Epidermal melanocyte (primary cell): ENCODE data around the gene CLEC16A.

ENCODE experiments used
- DNase-seq: peaks from one replicate; pipeline ENCODE4 v3.0.0; 2011; ENCODE audit warnings: low spot score; ENCODE audit not compliant: insufficient read length

CLEC16A gene

DNA sequence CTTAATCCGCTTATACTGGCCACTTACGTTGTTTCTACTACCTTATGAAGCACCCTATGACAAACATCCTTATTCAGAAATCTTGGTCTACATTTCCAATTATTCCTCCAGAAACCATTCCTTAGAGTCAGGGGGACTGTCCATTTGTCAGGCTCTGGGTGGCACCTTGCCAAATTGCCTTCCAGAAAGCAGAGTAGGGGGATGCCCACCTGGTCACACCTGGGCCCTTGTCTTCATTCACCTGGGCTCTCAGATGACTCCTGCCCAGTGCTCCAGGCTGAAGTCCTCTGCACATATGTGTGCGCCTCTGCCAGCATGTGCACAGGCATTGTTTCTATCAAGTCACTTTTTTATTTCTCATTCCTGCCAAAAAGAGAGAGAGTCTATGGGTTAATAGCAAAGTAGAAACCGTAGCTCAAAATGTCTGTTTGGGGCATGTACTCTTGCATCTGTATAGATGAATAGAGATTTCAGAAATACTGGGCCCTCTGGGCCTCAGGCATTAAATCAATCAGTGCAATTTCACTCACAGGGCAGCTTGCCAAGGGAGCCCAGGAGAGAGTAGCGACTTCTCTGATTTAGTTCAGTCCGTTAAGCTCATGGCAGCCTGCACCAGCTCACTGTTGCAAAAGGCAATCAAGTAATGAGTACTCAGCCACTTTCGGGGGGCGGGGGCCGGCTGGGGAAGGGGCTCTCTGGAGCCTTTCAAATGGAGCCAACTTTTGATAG, 207.0 kb downstream of the CLEC16A start:
- no peak for DNase-seq

DNA sequence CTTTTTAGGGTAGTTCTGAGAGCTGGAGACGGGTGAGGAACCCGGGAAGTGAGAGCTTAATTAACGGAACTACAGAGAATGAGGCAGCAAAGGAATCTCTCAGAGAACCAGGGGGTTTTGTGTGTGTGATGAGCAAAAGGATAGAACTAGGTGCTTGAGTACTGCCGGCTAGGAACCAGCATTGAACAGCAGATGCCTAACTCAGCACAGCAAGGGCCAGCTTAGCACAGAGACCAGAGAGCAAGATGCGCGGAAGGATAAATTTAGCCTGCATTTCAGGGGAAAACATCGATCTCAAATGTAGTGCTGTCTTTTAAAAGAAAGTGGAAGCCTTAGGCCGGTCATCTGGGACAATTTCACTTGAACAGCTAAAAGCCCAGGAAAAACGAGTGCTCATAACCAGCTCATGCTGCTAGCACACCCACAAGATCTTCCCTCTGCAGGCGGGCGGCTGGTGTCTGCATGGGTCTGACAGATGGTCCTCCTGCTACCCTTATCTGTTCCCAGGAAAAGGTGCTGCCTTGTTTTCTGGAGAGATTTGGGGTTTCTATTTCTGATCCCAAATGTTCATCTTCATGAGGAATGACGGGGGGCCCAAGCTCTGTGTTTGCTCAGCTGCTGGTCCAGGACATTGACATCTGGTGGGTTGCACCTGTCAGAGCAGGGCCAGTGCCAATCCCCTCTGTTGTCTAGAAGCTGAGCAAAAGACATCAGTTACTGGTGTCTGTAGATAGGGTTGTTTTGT, 207.7 kb downstream of the CLEC16A start:
- DNase-seq: no peak

DNA sequence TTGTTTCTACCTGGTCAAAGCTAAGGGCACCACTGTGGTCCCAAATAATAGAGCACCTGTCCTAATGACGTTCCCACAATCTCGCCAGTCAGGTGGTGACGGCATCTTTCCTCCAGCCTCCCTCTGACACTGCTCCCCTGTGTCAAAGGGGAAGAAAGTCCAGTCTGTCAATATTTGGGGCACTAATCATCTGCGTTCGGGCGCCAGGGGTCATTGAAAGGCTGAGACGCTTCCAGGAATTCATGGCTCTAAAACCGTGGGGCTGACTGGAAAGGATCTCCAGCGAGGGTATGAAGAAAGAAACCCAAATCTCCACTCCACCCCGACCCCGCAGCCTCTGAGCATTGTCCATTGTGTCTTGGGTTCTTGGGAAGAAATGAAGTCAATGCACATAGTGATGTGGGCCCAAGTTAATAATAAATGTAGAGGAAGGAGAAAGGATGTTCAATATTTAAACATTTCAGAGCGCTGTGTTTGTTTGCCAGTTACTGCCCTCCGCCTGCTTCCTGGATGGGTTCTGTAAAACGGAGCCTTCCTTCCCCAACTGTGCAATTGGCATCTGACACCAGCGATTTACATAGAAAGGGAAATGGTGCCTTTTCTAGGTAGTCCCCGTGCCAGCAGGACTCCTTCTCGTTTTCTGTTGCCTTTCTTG, 208.4 kb downstream of the CLEC16A start:
- DNase-seq: no peak

DNA sequence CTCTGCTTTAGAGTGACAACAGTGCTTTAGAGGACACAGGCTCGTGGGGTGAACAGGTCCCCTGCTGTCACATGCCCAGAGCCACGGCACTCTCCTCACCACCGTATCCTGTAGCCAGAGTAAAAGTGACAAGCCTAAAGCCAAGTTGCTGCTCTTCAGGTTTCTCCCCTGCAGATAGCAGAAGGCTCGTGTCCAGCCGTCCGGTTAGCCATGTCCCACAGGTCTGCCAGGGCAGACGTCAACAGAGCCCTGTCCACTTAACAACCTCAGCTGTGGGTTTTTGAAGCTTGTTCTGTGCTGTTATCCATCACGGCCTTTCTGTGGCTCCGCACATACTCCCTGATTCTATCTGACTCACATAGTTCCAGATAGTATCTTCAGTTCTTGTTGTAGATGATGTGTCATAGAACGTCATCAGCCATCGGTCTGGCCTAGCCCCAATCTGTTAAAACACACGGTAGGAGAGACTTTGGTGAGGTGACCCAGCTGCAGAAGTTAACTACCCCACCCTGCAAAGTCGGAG, 211.0 kb downstream of the CLEC16A start:
- no peak for DNase-seq

DNA sequence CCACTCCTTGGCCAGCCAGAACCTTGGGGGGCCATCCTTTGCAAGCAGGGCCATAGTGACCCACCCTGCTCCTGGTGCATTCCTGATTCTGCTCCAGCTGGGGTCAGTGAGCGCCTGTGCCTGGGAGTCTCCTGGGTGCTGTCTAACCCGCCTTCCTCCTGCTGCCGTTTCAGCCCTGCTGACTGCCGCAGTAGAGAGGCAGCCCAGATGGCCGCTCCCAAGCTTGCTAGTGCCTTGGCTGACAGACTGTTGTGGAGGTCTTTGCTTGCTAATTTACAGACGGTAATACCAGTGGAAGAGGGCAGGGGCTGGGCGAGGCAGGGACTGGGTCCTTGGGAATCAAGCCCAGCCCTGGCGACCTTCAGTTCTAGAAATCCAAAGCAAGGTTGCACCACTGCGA, 212.0 kb downstream of the CLEC16A start:
- DNase-seq: no peak

DNA sequence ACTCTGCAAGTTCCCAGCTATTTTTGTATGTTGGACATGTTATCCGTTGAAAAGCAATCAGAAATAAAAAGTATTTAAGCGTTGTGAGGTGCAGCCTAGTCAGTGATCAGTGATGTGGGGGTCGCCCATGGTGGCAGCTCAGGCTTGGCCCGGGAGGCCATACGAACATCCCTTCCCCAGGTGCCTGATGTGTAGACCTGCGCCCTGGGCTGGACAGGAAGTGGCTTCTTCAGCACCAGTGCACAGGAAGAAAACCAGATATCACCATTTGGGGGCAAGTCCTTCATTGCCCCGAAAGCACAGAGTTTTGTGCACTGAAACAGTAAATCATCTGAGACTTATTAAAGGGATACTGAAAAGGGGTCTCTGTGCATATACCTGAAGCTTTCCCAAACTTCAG, 212.8 kb downstream of the CLEC16A start:
- DNase-seq: no peak

DNA sequence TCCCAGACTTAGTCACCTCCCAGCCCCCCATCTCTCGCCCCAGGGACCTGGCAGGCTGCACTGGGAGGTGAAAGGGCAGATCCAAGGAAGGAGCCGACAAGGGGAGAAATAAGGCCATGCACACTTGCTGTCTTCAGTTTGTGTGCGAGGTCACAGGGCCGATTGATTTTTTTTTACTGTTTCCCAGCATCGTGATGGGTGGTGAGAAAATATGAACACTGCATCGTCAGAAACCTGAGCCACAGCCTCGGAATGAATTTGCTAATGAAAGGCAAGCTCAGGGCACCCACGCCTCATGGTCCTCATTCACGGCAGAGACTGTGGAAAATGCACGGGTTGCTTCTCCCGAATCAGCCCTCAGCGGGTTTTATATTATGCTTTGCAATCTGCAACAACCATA, 213.7 kb downstream of the CLEC16A start:
- DNase-seq: no peak

DNA sequence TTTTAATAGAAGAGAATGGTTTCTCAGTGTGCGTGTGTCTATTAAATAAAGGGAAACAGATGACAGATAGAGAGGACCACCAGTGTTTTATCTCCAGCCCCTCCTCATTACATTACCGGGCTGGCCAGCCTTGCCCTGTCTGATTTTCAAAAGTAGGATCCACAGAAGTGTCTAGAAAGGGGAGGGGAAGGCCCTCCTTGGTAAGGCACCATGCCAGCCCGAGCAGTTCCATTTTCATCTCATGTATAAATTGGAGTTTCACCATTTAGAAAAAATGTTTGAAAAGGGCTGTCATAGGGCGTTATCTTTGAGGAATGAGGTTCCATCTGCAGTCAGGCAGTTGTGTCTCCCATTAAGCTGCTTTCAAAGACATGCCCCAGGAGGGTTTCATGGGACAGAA, 214.9 kb downstream of the CLEC16A start:
- no peak for DNase-seq

DNA sequence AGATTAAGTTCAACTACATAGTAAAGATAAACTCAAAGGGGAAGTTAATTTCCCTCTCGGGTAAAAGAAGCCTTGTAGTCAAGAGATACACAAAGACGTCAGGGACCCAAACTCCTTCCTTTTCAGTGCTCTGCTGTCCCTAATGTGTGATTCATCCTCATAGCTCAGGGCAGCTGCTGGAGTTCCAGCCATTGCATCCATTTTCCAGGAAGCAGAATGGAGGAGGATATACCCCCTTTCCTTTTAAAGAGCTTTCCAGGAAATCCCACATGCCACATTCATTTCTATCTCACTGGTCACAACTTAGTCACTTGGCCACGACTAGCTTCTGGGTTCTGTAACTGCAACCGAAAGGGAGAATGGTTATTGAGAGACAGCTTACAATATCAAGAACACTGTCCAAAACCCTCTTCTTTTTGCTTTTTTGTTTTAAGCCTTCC, 216.3 kb downstream of the CLEC16A start:
- DNase-seq: no peak

DNA sequence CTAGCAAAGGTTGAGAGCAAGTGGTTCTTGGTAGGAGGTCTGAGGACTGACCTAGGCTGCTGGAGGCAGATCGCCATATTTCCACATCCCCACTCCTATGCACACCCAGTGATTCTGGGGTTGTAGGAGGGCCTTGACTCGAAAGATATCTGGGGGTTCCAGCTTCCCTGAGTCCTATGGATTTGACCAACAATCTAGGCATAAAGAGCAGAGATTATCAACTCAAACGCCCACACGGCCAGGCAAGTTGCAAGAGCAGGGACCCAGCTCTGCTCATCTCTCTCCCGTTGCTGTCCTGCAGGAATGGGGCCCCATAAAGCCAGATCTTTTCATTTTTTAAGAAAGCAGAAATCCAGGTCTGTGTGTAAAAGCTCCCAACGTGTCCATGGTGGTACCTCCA, 217.1 kb downstream of the CLEC16A start:
- DNase-seq: no peak

DNA sequence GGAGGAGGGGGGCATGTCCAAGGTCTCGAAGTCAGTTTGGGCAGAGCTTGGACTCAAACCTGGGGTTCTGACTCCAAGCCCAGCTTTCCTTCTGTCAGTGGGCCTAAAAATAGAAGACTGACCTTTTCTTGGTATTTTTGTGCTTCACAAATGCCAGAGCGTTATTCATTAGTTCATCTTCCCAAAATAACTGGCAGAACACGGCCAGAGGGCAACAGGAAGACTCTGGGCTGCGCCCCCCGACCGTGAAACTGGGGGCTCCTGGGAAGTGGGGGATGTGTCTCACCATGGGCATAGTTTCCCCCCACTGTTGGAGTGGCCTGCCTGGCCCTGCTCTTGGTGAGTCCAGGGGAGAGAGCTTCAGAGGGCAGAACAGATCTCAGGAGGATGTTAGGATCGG, 217.6 kb downstream of the CLEC16A start:
- DNase-seq: no peak

DNA sequence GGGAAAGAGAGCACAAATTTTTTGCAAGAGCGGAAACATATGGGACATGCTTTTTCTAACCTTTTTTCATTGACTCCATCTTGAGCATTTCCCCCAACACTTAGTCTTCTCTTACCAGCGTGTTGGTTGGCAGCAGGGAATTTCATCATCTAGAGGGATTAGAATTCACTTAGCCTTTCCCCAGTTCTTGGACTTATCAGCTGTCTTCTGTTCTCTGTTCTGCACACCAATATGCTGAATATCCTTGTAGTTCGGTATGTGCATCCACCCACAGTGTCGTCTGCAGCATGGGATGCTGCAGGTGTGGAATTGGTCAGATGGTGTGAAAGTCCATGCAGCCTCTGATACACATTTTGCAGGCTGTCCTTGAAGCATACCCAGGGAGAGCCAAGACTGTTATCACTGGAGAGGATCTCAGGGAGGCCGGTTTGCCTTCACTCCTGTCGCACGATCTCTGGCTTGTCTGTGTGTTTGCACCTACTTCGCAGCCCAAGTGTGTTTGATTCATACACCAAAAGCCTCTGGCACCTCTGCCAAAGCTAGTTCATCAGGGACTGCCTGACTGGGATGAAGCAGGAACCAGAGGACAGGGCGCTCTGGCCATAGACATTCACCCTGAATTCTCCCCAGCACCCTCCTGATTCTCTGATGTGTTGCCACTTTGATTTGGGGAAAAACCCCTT, 218.4 kb downstream of the CLEC16A start:
- DNase-seq: no peak

DNA sequence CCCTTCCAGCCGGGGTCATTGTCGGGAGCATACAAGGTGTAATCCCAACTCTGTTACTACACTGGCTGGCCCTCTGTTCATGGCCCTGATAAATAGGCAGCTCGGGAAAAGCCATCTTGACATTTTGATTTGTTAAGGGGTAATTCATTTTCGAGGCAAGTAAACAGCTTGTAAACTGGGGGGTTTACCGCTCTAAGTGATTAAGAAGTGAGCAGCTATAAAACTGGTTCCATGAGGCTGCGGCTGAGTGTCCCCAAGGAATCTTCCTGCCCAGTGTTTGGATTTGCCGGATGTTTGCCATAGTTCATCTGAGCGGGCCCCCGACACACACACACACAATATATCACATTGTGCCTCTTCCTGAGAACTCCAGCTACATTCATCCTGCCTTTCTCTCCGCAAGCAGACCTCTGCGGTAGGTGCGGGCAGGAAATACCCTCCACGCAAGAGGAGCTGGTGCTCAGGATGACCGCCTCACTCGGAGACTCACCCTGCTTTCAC, 219.4 kb downstream of the CLEC16A start:
- DNase-seq: no peak

DNA sequence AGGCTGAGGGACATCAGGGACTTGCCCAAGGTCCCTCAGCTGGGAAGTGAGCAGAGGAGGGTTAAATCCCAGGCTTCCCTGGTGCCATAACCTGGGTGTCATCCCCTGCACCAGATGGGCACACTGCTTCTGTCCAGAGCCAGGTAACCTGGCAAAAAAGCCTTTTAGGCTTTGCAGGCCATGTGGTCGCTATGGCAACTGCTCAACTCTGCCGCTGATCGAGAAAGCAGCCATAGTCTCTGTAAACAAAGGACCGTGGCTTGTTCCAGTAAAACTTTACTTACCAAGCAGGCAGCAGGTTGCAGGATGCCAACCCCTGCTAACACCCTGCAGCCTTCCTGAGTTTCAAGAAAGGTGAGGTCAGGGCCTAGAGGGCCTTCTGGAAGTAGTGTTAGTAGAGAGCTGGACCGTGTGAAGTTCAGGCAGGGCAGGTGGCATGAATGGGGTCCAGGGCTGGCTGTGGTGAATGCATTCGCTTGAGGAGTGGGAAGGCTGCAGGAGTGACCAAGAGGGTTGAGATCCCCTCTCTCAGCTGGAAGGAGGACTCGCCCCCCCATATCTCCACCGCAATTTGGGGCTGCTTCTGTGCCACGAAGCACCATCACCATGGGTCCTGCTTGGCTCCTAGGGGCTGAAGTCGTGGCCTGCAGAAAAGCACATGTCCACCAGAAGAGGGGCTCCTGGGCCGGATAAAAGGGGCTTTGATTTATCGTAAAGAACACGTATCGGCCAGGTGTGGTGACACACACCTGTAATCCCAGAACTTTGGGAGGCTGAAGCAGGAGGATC, 220.3 kb downstream of the CLEC16A start:
- DNase-seq: no peak

DNA sequence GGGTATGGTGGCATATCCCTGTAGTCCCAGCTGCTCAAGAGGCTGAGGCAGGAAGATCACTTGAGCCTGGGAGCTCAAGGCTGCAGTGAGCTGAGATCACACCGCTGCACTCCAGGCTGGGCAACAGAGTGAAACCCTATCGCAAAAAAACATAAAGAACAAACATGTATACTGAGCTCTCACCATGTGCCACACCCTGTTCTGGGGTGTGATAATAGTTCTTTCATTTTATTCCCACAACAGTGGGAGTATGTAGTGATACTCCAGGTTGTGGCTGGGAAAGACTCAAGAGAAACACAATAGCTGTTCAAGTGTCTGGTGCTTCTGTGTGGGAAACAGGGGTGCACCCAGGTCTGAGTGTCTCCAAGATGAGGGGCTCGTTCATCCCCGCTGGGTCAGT, 221.0 kb downstream of the CLEC16A start:
- DNase-seq: no peak

DNA sequence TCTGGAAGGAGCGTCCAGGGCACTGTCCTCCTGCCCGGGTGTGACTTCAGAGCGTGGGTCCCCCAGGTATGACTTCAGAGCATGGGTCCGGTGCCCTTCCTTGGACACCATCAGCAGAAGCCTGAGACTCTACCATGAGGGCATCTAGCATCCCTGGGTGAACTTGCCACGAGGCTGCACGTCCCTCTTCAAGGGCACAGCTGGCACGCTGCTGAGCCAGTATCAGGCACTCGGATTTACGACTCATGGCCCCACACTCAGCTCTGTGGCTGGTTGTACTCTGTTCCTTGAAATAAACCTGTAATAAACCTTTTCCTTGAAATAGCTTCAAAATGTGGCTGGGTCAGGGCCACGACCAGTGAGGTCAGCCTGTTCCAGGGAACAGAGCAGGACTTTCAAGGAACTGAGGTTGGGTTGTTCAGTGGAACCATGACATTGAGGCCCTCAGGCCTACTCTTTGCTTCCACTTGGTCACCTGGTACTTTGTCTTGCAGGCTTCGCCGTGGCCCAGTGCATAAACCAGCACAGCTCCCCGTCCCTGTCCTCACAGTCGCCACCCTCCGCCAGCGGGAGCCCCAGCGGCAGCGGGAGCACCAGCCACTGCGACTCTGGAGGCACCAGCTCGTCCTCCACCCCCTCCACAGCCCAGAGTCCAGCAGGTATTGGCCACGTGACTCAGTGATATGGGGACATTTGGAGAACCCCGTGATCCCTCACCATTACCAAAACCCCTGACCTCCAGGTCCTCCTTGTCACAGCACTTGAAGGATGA, 221.7 kb downstream of the CLEC16A start:
- no peak for DNase-seq

DNA sequence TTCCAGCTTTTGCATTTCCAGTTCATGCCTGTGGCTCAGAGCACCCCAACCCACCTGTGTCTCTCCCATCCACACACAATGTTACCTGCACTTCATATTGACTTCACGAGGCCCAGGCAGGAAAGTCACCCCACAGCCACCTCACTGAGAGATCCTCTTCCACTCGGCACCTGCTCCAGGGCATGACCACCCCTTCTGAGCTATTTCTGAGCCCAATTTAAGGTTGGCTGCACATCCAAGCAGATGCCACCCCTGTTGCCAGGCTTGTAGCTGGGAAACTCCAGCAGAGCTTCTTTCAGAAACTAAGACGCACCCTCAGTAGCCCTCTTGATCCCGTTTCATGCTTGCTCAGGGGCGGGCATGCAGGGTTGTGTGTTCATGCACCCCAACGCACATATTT, 223.2 kb downstream of the CLEC16A start:
- no peak for DNase-seq

DNA sequence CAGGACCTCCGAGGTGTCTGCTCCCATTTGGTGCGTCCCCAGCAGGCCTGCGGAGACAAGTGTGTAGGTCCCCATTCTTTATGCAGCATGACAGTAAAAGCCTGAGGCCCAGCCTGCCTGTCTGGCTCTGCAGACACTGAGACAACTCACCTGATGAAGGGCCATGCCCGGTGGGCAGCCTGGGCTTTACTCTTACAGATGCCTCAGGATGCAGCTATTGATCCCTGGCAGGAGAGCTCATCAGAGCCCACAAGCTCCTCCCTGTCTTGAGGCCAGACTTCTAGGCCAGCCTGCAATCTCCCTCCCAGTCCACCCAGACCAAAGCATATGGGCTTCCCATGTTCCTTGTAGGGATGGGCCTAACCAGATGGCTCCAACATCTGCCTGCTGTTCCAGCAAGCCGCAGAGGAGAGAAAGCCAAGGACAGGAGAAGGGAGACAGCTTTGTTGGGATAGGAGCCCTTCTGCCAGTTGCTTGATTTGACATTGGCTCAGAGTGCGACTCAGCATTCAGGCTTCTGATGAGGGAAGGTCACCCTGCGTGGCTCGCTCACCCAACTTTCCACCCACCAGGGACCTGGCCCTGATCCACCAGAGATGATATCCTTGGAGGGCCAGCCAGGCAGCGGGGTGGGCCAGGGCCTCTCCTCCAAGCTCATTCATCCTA, 224.2 kb downstream of the CLEC16A start:
- no peak for DNase-seq

DNA sequence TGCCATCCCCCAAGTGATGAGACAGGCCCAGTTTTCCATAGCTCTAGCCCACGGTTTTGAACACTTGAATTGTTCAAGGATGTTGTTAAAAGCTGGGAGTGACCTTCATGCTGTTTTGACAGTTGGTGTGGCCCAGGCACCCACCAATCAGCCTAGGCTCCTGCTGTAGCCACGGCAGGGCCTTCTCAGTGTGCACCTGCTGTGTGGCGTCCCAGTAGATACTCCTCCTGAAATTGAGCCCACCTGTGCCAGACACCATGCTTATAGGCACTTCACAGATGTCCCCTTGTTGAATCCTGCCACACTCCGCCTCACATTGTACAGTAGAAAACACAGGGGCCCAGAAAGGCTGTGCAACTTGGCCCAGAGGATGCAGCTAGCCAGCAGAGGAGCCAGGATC, 225.3 kb downstream of the CLEC16A start:
- DNase-seq: no peak
